HEK293 (cell line): ENCODE data around the gene RASL10B.

Experiments
- CTCF ChIA-PET: fragments of 350-600 bp; formaldehyde crosslinking; extraction: SDS; loops from one replicate; lab custom pipeline; 2021; ENCODE audit warnings: antibody characterized with exemption; lab: Yijun Ruan, JAX
- POLR2A ChIA-PET: fragments of 300-600 bp; formaldehyde crosslinking; extraction: SDS; loops from one replicate; lab custom pipeline; 2020; ENCODE audit warnings: antibody characterized with exemption, inconsistent platforms; lab: Yijun Ruan, JAX
- H3K27ac ChIP-seq: fragments of 200-500 bp; sonication (Bioruptor generic); 2 replicates; pipeline ENCODE4 v1.5.1; 2014; ENCODE audit warnings: low read depth, low read length, control low read depth, inconsistent platforms; ENCODE audit errors: extremely low read depth
- H3K36me3 ChIP-seq, 2 experiments: fragments of 200-500 bp in 1 of 2; sonication (Bioruptor generic) in 1 of 2; 1 replicate in 1 of 2; 2 replicates in 1 of 2; pipeline ENCODE4 v1.5.1; 2014 to 2017; ENCODE audit warnings: inconsistent platforms in 2 of 2, low read length in 2 of 2; ENCODE audit not compliant: control insufficient read depth in 2 of 2, insufficient read depth in 1 of 2
- H3K4me1 ChIP-seq: fragments of 200-500 bp; sonication (Bioruptor generic); 2 replicates; pipeline ENCODE4 v1.5.1; 2014; ENCODE audit warnings: mild to moderate bottlenecking, low read length, inconsistent platforms; ENCODE audit not compliant: control insufficient read depth, insufficient read depth
- H3K4me3 ChIP-seq: 2 replicates; pipeline ENCODE4 v1.5.1; 2011; ENCODE audit warnings: low read depth, mild to moderate bottlenecking, control low read depth, low read length, moderate library complexity
- H3K9me3 ChIP-seq: fragments of 200-500 bp; sonication (Bioruptor generic); 2 replicates; pipeline ENCODE4 v1.5.1; 2014; ENCODE audit warnings: low read depth, low read length, inconsistent platforms; ENCODE audit not compliant: control insufficient read depth, insufficient read depth
- ZBTB48 ChIP-seq: fragments of 450-650 bp; formaldehyde crosslinking; IDR thresholded peaks from 2 replicates; pipeline ENCODE4 v1.5.1; 2016; ENCODE audit warnings: missing biosample characterization, missing genetic modification characterization
- ZIC2 ChIP-seq: fragments of 450-650 bp; formaldehyde crosslinking; IDR thresholded peaks from 2 replicates; pipeline ENCODE4 v1.5.1; 2016; ENCODE audit warnings: missing biosample characterization, missing genetic modification characterization
- ZNF155 ChIP-seq: fragments of 450-650 bp; formaldehyde crosslinking; IDR thresholded peaks from 2 replicates; pipeline ENCODE4 v1.5.1; 2016; ENCODE audit warnings: missing biosample characterization, missing genetic modification characterization
- ZNF214 ChIP-seq: fragments of 450-650 bp; formaldehyde crosslinking; IDR thresholded peaks from 2 replicates; pipeline ENCODE4 v1.5.1; 2017; ENCODE audit warnings: missing biosample characterization, mild to moderate bottlenecking, missing genetic modification characterization, borderline replicate concordance
- ZNF544 ChIP-seq: fragments of 450-650 bp; formaldehyde crosslinking; IDR thresholded peaks from 2 replicates; pipeline ENCODE4 v1.5.0; 2017; ENCODE audit warnings: missing biosample characterization, missing genetic modification characterization
- ZNF555 ChIP-seq: fragments of 450-650 bp; formaldehyde crosslinking; conservative IDR thresholded peaks from 2 replicates; pipeline ENCODE4 v1.5.1; 2017; ENCODE audit warnings: missing biosample characterization, mild to moderate bottlenecking, missing genetic modification characterization, inconsistent platforms
- ZNF600 ChIP-seq: fragments of 450-650 bp; formaldehyde crosslinking; IDR thresholded peaks from 2 replicates; pipeline ENCODE4 v1.5.1; 2016; ENCODE audit warnings: missing biosample characterization, missing genetic modification characterization
- ZNF792 ChIP-seq: fragments of 450-650 bp; formaldehyde crosslinking; IDR thresholded peaks from 2 replicates; pipeline ENCODE4 v1.5.1; 2016; ENCODE audit warnings: missing biosample characterization, missing genetic modification characterization
- TF ChIP-seq, protein P1 (sequence below): fragments of 450-650 bp; formaldehyde crosslinking; IDR thresholded peaks from 2 replicates; pipeline ENCODE4 v1.5.1; 2016; ENCODE audit warnings: missing biosample characterization, missing genetic modification characterization, borderline replicate concordance
- TF ChIP-seq, protein P2 (sequence below): fragments of 450-650 bp; formaldehyde crosslinking; IDR thresholded peaks from 2 replicates; pipeline ENCODE4 v1.5.1; 2016; ENCODE audit warnings: missing biosample characterization, missing genetic modification characterization
- TF ChIP-seq, protein P3 (sequence below): fragments of 450-650 bp; formaldehyde crosslinking; IDR thresholded peaks from 2 replicates; pipeline ENCODE4 v1.5.1; 2016; ENCODE audit warnings: missing biosample characterization, missing genetic modification characterization
- TF ChIP-seq, protein P4 (sequence below): fragments of 450-650 bp; formaldehyde crosslinking; IDR thresholded peaks from 2 replicates; pipeline ENCODE4 v1.5.1; 2016; ENCODE audit warnings: missing biosample characterization, missing genetic modification characterization
- TF ChIP-seq, protein P5 (sequence below): fragments of 450-650 bp; formaldehyde crosslinking; IDR thresholded peaks from 2 replicates; pipeline ENCODE4 v1.5.0; 2017; ENCODE audit warnings: missing biosample characterization, missing genetic modification characterization, borderline replicate concordance
- TF ChIP-seq, protein P6 (sequence below): fragments of 450-650 bp; formaldehyde crosslinking; conservative IDR thresholded peaks from 2 replicates; pipeline ENCODE4 v1.5.1; 2016; ENCODE audit warnings: low read depth, missing biosample characterization, missing genetic modification characterization

The RASL10B gene

DNA sequence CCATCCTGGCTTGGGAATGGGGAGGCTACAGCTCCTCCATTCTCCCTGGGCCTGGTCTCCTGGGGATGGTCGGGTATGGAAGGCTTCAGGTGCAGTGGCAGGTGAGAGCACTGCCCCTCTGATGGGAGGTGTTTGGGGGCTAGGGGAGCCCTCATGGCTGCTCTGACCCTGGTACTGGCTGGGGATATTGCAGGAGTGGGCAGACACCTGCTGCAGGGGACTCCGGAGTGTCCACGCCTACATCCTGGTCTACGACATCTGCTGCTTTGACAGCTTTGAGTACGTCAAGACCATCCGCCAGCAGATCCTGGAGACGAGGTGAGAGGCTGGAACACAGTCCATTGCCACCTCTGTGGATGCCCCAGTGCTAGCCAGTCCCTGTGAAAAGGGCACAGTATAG, 8.8 kb downstream of the RASL10B start (continued):
- TF ChIP-seq, protein P1, sequence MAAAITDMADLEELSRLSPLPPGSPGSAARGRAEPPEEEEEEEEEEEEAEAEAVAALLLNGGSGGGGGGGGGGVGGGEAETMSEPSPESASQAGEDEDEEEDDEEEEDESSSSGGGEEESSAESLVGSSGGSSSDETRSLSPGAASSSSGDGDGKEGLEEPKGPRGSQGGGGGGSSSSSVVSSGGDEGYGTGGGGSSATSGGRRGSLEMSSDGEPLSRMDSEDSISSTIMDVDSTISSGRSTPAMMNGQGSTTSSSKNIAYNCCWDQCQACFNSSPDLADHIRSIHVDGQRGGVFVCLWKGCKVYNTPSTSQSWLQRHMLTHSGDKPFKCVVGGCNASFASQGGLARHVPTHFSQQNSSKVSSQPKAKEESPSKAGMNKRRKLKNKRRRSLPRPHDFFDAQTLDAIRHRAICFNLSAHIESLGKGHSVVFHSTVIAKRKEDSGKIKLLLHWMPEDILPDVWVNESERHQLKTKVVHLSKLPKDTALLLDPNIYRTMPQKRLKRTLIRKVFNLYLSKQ (tag by site-specific recombination), result no peak

DNA sequence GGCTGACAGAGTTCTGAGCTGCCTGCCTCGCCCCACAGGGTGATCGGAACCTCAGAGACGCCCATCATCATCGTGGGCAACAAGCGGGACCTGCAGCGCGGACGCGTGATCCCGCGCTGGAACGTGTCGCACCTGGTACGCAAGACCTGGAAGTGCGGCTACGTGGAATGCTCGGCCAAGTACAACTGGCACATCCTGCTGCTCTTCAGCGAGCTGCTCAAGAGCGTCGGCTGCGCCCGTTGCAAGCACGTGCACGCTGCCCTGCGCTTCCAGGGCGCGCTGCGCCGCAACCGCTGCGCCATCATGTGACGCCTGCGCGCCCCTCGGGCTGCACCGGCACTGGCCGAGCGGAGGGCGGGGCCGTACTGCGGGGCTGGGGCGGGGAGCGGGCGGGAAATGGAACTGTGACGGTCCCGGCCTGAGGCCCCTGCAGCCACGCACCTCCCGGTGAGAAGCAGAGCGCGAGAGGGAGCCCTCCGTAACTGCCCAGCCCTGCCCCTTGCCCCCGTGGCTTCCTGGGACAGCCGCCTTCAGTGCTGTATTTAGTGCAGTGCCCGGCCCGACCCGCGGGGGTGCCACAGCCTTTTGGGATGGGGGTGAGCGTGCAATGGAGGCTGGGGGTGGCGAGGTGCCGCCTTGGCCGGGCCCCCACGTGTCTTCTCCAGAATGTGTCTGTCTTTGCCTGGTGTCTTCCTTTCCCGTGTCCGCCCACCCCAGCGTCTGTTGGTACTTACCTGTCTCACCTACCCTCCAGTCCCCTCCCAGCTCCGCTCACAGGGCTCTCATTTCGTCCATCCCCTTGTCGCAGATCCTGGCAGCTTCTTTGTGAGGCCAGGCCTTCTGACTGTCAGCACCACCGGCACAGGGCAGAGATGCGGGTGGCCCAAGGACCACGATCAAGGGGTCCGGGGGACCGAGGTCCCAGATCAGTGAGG, 9.8 kb downstream of the RASL10B start:
- TF ChIP-seq, protein P2, sequence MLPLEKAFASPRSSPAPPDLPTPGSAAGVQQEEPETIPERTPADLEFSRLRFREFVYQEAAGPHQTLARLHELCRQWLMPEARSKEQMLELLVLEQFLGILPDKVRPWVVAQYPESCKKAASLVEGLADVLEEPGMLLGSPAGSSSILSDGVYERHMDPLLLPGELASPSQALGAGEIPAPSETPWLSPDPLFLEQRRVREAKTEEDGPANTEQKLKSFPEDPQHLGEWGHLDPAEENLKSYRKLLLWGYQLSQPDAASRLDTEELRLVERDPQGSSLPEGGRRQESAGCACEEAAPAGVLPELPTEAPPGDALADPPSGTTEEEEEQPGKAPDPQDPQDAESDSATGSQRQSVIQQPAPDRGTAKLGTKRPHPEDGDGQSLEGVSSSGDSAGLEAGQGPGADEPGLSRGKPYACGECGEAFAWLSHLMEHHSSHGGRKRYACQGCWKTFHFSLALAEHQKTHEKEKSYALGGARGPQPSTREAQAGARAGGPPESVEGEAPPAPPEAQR (tag by site-specific recombination), result no peak
- TF ChIP-seq, protein P3, sequence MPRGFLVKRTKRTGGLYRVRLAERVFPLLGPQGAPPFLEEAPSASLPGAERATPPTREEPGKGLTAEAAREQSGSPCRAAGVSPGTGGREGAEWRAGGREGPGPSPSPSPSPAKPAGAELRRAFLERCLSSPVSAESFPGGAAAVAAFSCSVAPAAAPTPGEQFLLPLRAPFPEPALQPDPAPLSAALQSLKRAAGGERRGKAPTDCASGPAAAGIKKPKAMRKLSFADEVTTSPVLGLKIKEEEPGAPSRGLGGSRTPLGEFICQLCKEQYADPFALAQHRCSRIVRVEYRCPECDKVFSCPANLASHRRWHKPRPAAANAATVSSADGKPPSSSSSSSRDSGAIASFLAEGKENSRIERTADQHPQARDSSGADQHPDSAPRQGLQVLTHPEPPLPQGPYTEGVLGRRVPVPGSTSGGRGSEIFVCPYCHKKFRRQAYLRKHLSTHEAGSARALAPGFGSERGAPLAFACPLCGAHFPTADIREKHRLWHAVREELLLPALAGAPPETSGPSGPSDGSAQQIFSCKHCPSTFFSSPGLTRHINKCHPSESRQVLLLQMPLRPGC, result no peak
- TF ChIP-seq ZNF600 (tag by site-specific recombination), result 0 out of 2 replicates have a peak, but pooled peaks have one; percentile 26
- H3K4me3 ChIP-seq, result no peak overlapping the region
- H3K36me3 ChIP-seq, result peaks cover 4 to 5% of the 10 kb centered on the region in 2 experiments; a peak in 2 of 3 replicates

DNA sequence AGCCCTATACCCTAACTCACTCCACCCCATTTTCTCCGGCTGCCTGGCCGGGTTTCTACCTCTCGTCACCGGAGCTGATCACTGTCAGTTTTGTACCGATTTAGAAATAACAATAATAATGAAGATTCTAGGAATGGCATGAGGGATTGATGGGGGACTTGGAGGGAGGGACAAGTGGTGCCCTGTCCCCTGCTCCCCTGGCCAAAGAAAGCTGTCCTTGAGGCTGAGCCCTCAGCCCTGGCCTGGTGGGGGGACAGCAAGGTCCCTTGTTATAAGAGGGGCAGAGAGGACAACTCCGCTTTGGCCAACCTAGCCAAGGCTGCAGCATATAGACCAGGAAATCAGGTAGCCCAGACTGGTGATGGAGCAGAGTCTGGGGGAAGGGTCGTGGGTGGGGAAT, 11.1 kb downstream of the RASL10B start:
- Histone ChIP-seq H3K4me1 (no peaks in the 10 kb centered on the region), H3K27ac (no peak overlapping the region), H3K4me3 (no peak overlapping the region), H3K9me3 (no peaks in the 10 kb centered on the region), H3K36me3 (peaks cover 0 to 4% of the 10 kb centered on the region in 2 experiments; a peak in 2 of 3 replicates)
- ChIA-PET CTCF (interaction anchor here (2.3 to 11.6 kb wide), 2 partner anchors 22 to 129 kb away, joined by 7 to 321 read pairs; no protein-coding TSS in a partner anchor), POLR2A (no interaction called here)
- TF ChIP-seq ZNF555 (no peak), ZNF214 (tag by site-specific recombination) (no peak), ZIC2 (tag by site-specific recombination) (no peak), ZNF792 (tag by site-specific recombination) (no peak), ZNF155 (tag by site-specific recombination) (no peak), ZNF544 (tag by site-specific recombination) (no peak), ZBTB48 (tag by site-specific recombination) (no peak)
- TF ChIP-seq, protein P4, sequence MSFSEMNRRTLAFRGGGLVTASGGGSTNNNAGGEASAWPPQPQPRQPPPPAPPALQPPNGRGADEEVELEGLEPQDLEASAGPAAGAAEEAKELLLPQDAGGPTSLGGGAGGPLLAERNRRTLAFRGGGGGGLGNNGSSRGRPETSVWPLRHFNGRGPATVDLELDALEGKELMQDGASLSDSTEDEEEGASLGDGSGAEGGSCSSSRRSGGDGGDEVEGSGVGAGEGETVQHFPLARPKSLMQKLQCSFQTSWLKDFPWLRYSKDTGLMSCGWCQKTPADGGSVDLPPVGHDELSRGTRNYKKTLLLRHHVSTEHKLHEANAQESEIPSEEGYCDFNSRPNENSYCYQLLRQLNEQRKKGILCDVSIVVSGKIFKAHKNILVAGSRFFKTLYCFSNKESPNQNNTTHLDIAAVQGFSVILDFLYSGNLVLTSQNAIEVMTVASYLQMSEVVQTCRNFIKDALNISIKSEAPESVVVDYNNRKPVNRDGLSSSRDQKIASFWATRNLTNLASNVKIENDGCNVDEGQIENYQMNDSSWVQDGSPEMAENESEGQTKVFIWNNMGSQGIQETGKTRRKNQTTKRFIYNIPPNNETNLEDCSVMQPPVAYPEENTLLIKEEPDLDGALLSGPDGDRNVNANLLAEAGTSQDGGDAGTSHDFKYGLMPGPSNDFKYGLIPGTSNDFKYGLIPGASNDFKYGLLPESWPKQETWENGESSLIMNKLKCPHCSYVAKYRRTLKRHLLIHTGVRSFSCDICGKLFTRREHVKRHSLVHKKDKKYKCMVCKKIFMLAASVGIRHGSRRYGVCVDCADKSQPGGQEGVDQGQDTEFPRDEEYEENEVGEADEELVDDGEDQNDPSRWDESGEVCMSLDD (tag by site-specific recombination), result no peak
- TF ChIP-seq, protein P5, sequence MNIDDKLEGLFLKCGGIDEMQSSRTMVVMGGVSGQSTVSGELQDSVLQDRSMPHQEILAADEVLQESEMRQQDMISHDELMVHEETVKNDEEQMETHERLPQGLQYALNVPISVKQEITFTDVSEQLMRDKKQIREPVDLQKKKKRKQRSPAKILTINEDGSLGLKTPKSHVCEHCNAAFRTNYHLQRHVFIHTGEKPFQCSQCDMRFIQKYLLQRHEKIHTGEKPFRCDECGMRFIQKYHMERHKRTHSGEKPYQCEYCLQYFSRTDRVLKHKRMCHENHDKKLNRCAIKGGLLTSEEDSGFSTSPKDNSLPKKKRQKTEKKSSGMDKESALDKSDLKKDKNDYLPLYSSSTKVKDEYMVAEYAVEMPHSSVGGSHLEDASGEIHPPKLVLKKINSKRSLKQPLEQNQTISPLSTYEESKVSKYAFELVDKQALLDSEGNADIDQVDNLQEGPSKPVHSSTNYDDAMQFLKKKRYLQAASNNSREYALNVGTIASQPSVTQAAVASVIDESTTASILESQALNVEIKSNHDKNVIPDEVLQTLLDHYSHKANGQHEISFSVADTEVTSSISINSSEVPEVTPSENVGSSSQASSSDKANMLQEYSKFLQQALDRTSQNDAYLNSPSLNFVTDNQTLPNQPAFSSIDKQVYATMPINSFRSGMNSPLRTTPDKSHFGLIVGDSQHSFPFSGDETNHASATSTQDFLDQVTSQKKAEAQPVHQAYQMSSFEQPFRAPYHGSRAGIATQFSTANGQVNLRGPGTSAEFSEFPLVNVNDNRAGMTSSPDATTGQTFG (tag by site-specific recombination), result no peak
- TF ChIP-seq, protein P6, sequence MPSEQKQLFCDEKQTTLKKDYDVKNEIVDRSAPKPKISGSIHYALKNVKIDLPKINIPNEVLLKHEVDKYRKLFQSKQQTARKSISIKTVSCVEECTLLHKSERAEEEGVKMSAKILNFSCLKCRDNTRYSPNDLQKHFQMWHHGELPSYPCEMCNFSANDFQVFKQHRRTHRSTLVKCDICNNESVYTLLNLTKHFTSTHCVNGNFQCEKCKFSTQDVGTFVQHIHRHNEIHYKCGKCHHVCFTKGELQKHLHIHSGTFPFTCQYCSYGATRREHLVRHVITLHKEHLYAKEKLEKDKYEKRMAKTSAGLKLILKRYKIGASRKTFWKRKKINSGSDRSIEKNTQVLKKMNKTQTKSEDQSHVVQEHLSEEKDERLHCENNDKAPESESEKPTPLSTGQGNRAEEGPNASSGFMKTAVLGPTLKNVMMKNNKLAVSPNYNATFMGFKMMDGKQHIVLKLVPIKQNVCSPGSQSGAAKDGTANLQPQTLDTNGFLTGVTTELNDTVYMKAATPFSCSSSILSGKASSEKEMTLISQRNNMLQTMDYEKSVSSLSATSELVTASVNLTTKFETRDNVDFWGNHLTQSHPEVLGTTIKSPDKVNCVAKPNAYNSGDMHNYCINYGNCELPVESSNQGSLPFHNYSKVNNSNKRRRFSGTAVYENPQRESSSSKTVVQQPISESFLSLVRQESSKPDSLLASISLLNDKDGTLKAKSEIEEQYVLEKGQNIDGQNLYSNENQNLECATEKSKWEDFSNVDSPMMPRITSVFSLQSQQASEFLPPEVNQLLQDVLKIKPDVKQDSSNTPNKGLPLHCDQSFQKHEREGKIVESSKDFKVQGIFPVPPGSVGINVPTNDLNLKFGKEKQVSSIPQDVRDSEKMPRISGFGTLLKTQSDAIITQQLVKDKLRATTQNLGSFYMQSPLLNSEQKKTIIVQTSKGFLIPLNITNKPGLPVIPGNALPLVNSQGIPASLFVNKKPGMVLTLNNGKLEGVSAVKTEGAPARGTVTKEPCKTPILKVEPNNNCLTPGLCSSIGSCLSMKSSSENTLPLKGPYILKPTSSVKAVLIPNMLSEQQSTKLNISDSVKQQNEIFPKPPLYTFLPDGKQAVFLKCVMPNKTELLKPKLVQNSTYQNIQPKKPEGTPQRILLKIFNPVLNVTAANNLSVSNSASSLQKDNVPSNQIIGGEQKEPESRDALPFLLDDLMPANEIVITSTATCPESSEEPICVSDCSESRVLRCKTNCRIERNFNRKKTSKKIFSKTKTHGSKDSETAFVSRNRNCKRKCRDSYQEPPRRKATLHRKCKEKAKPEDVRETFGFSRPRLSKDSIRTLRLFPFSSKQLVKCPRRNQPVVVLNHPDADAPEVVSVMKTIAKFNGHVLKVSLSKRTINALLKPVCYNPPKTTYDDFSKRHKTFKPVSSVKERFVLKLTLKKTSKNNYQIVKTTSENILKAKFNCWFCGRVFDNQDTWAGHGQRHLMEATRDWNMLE (tag by site-specific recombination), result no peak

More for the DNA sequence above, 9.8 kb downstream of the RASL10B start:
- CTCF ChIA-PET, result interaction anchor here (1.3 to 11.6 kb wide), 3 partner anchors 23 to 128 kb away, joined by 4 to 321 read pairs (median 7); no protein-coding TSS in a partner anchor
- Histone ChIP-seq H3K9me3 (no peaks in the 10 kb centered on the region), H3K27ac (no peak overlapping the region), H3K4me1 (no peaks in the 10 kb centered on the region)
- POLR2A ChIA-PET, result interaction anchor here (1.3 to 2.8 kb wide), 2 partner anchors 10 to 128 kb away, joined by 4 to 19 read pairs; partner anchors contain the start of gene RASL10B
